Measurements from ENCODE around the gene MPZ.
A peak's percentile ranks its signal among the peaks of the same experiment; 100 is the strongest.

MPZ gene

GRCh38 chr1:161304927-161305866, 4.6 kb downstream of the MPZ start:
- TF ChIP-seq CTCF (IDR thresholded peaks at IDR 0.05; ENCODE audit: borderline replicate concordance, control extremely low read depth, extremely low read depth, insufficient read depth, missing control alignments): no peak
- in situ Hi-C loops (cut with MboI; ENCODE audit: low sequenced_read_pairs, unreplicated experiment): no loop called here

GRCh38 chr1:161300478-161300877, 9.3 kb downstream of the MPZ start:
- DNase-seq (ENCODE audit: low spot score): no peak
- TF ChIP-seq CTCF (IDR thresholded peaks at IDR 0.05; ENCODE audit: borderline replicate concordance, control extremely low read depth, extremely low read depth, insufficient read depth, missing control alignments): no peak
- in situ Hi-C loops (cut with MboI; ENCODE audit: low sequenced_read_pairs, unreplicated experiment): no loop called here

More at GRCh38 chr1:161304927-161305866, 4.6 kb downstream of the MPZ start:
- DNase-seq (ENCODE audit: low spot score): no peak

- in situ Hi-C loops (cut with MboI; ENCODE audit: low sequenced_read_pairs, unreplicated experiment): no loop called here
- no peak for DNase-seq (ENCODE audit: low spot score)
- TF ChIP-seq CTCF (IDR thresholded peaks at IDR 0.05; ENCODE audit: borderline replicate concordance, control extremely low read depth, extremely low read depth, insufficient read depth, missing control alignments): no peak
These were observed 10.4 kb downstream of the MPZ start for GRCh38 chr1:161299347-161299746.

- no peak for TF ChIP-seq CTCF (IDR thresholded peaks at IDR 0.05; ENCODE audit: borderline replicate concordance, control extremely low read depth, extremely low read depth, insufficient read depth, missing control alignments)
- in situ Hi-C loops (cut with MboI; ENCODE audit: low sequenced_read_pairs, unreplicated experiment): no loop called here
- peak; percentile 71 for DNase-seq (ENCODE audit: low spot score)
These were observed 11.7 kb downstream of the MPZ start for GRCh38 chr1:161298116-161298515.

- DNase-seq (ENCODE audit: low spot score): no peak
- no peak for TF ChIP-seq CTCF (IDR thresholded peaks at IDR 0.05; ENCODE audit: borderline replicate concordance, control extremely low read depth, extremely low read depth, insufficient read depth, missing control alignments)
- in situ Hi-C loops (cut with MboI; ENCODE audit: low sequenced_read_pairs, unreplicated experiment): no loop called here
These were observed 12.4 kb downstream of the MPZ start for GRCh38 chr1:161297415-161297814.

GRCh38 chr1:161290779-161291178, 19.0 kb downstream of the MPZ start:
- no peak for TF ChIP-seq CTCF (IDR thresholded peaks at IDR 0.05; ENCODE audit: borderline replicate concordance, control extremely low read depth, extremely low read depth, insufficient read depth, missing control alignments)
- no peak for DNase-seq (ENCODE audit: low spot score)
- in situ Hi-C loops (cut with MboI; ENCODE audit: low sequenced_read_pairs, unreplicated experiment): no loop called here
